ENCODE data around the gene ARHGEF1. TPM values are rescaled to one million over a fixed set of nuclear protein-coding genes. Genes with fewer than 3 reads are reported as not detected.
A peak's percentile ranks its signal among the peaks of the same experiment; 100 is the strongest.
"Not testable (repeated sequence)": the region's sequence is repeated elsewhere in the genome, so short reads cannot be mapped to it uniquely, and the experiment has no call there.

Gene ARHGEF1
- total and polyA plus RNA-seq, 5 donors = 39.7 to 43.9 (median 41.1) TPM

GRCh38 chr19:41872775-41873647 lies 10.0 kb upstream of the ARHGEF1 start:
- intact Hi-C loops (cut with DNase I) = loop anchor here in 3 of 4 donors (5.0 kb wide), 2 partner anchors 64 to 79 kb away; no protein-coding TSS in a partner anchor
- Histone ChIP-seq H3K4me3 (ENCODE audit: low read length) (no peak overlapping the region), H3K27ac (ENCODE audit: low read length) (no peak overlapping the region), H3K27me3 (ENCODE audit: control insufficient read depth, insufficient read depth) (no peaks in the 10 kb centered on the region), H3K4me1 (ENCODE audit: control insufficient read depth, insufficient read depth, low read length) (peaks cover 3% of the 10 kb centered on the region), H3K9me3 (ENCODE audit: control insufficient read depth, low read length) (no peaks in the 10 kb centered on the region)
- ATAC-seq = peak; percentile 42 to 53
- 50% methylated on average over 18 of the region's 18 CpGs for WGBS
- peak; percentile 52 to 82 (median 82) for DNase-seq

GRCh38 chr19:41875973-41876372 lies 7.0 kb upstream of the ARHGEF1 start:
- not testable (repeated sequence) for H3K4me3 ChIP-seq (ENCODE audit: low read length); H3K4me1 ChIP-seq (ENCODE audit: control insufficient read depth, insufficient read depth, low read length); H3K27me3 ChIP-seq (ENCODE audit: control insufficient read depth, insufficient read depth); H3K9me3 ChIP-seq (ENCODE audit: control insufficient read depth, low read length); DNase-seq; H3K27ac ChIP-seq (ENCODE audit: low read length); ATAC-seq
- WGBS = 82% methylated on average over 3 of the region's 3 CpGs
- intact Hi-C loops (cut with DNase I) = loop anchor here in 1 of 4 donors (5.0 kb wide), 1 partner anchor 71 kb away; no protein-coding TSS in a partner anchor

- 58% methylated on average over 9 of the region's 9 CpGs for WGBS
- no peaks in the 10 kb centered on the region for H3K9me3 ChIP-seq (ENCODE audit: control insufficient read depth, low read length)
- H3K27ac ChIP-seq (ENCODE audit: low read length) = no peak within 1 kb of the TSS
- no peaks in the 10 kb centered on the region for H3K4me1 ChIP-seq (ENCODE audit: control insufficient read depth, insufficient read depth, low read length)
- intact Hi-C loops (cut with DNase I) = loop anchor here in 1 of 4 donors (5.0 kb wide), 1 partner anchor 70 kb away; no protein-coding TSS in a partner anchor
- no peaks in the 10 kb centered on the region for H3K27me3 ChIP-seq (ENCODE audit: control insufficient read depth, insufficient read depth)
- no peak within 1 kb of the TSS for H3K4me3 ChIP-seq (ENCODE audit: low read length)
- ATAC-seq (no peak), DNase-seq (peak in 1 of 3 donors; percentile 46)
Measured at GRCh38 chr19:41876847-41877832, 5.8 kb upstream of the ARHGEF1 start, which contains the start of gene CD79A. Gene CD79A, plus strand, starts transcription at chr19:41877279. Its CDS starts 26 bp downstream, at chr19:41877305.

- Histone ChIP-seq H3K27ac (ENCODE audit: low read length) (no peak overlapping the region), H3K4me1 (ENCODE audit: control insufficient read depth, insufficient read depth, low read length) (no peaks in the 10 kb centered on the region)
- intact Hi-C loops (cut with DNase I) = loop anchor here in 1 of 4 donors (5.0 kb wide), 1 partner anchor 69 kb away; no protein-coding TSS in a partner anchor
Measured at GRCh38 chr19:41877916-41878905, 4.8 kb upstream of the ARHGEF1 start.

GRCh38 chr19:41879080-41879479 lies 3.9 kb upstream of the ARHGEF1 start:
- DNase-seq (peak in 1 of 3 donors; percentile 27), ATAC-seq (no peak)
- Histone ChIP-seq H3K9me3 (ENCODE audit: control insufficient read depth, low read length) (no peaks in the 10 kb centered on the region), H3K4me1 (ENCODE audit: control insufficient read depth, insufficient read depth, low read length) (no peaks in the 10 kb centered on the region), H3K27me3 (ENCODE audit: control insufficient read depth, insufficient read depth) (no peaks in the 10 kb centered on the region), H3K4me3 (ENCODE audit: low read length) (no peak overlapping the region), H3K27ac (ENCODE audit: low read length) (no peak overlapping the region)
- WGBS = 88% methylated on average over 21 of the region's 21 CpGs
- intact Hi-C loops (cut with DNase I) = loop anchor here in 1 of 4 donors (5.0 kb wide), 1 partner anchor 68 kb away; no protein-coding TSS in a partner anchor

More at GRCh38 chr19:41877916-41878905, 4.8 kb upstream of the ARHGEF1 start:
- peak in 1 of 3 donors; percentile 18 for DNase-seq
- WGBS = 71% methylated on average over 17 of the region's 17 CpGs
- ATAC-seq = no peak
- no peaks in the 10 kb centered on the region for H3K9me3 ChIP-seq (ENCODE audit: control insufficient read depth, low read length)
- H3K4me3 ChIP-seq (ENCODE audit: low read length) = no peak overlapping the region
- no peaks in the 10 kb centered on the region for H3K27me3 ChIP-seq (ENCODE audit: control insufficient read depth, insufficient read depth)

- Histone ChIP-seq H3K9me3 (ENCODE audit: control insufficient read depth, low read length) (no peaks in the 10 kb centered on the region), H3K4me3 (ENCODE audit: low read length) (no peak overlapping the region), H3K27me3 (ENCODE audit: control insufficient read depth, insufficient read depth) (no peaks in the 10 kb centered on the region), H3K4me1 (ENCODE audit: control insufficient read depth, insufficient read depth, low read length) (no peaks in the 10 kb centered on the region), H3K27ac (ENCODE audit: low read length) (no peak overlapping the region)
- 78% methylated on average over 7 of the region's 7 CpGs for WGBS
- intact Hi-C loops (cut with DNase I) = loop anchor here in 2 of 4 donors (5.0 to 10.0 kb wide), 2 partner anchors 55 to 68 kb away; no protein-coding TSS in a partner anchor
- DNase-seq = peak in 1 of 3 donors; percentile 3
- no peak for ATAC-seq
Measured at GRCh38 chr19:41879670-41880328, 3.2 kb upstream of the ARHGEF1 start.

GRCh38 chr19:41880329-41880708 lies 2.7 kb upstream of the ARHGEF1 start:
- H3K27ac ChIP-seq (ENCODE audit: low read length) = no peak overlapping the region
- intact Hi-C loops (cut with DNase I) = loop anchor here in 1 of 4 donors (10.0 kb wide), 1 partner anchor 54 kb away; no protein-coding TSS in a partner anchor
- DNase-seq (no peak), ATAC-seq (no peak)
- H3K9me3 ChIP-seq (ENCODE audit: control insufficient read depth, low read length) = no peaks in the 10 kb centered on the region
- no peak overlapping the region for H3K4me3 ChIP-seq (ENCODE audit: low read length)
- no peaks in the 10 kb centered on the region for H3K27me3 ChIP-seq (ENCODE audit: control insufficient read depth, insufficient read depth)
- no peaks in the 10 kb centered on the region for H3K4me1 ChIP-seq (ENCODE audit: control insufficient read depth, insufficient read depth, low read length)
- 68% methylated on average over 5 of the region's 5 CpGs for WGBS

GRCh38 chr19:41883463-41883820 lies 458 bp downstream of the ARHGEF1 start:
- DNase-seq (peak in 1 of 3 donors; percentile 59), ATAC-seq (peak in 1 of 2 donors; percentile 0)
- Histone ChIP-seq H3K4me3 (ENCODE audit: low read length) (peak overlapping the region; percentile 85), H3K4me1 (ENCODE audit: control insufficient read depth, insufficient read depth, low read length) (no peaks in the 10 kb centered on the region), H3K27ac (ENCODE audit: low read length) (peak overlapping the region; percentile 46), H3K27me3 (ENCODE audit: control insufficient read depth, insufficient read depth) (no peaks in the 10 kb centered on the region), H3K9me3 (ENCODE audit: control insufficient read depth, low read length) (no peaks in the 10 kb centered on the region)
- intact Hi-C loops (cut with DNase I) = loop anchor here in 1 of 4 donors (10.0 kb wide), 1 partner anchor 51 kb away; no protein-coding TSS in a partner anchor
- 2% methylated on average over 23 of the region's 23 CpGs for WGBS
